Muscle layer of colon (tissue), 2 donors: ENCODE measurements around the gene CA12.

ENCODE experiments used
- H3K27ac ChIP-seq: one replicate; pipeline ENCODE4 v1.7.0; 2013; ENCODE audit warnings: low read depth, mild to moderate bottlenecking, low read length, moderate library complexity
- H3K27me3 ChIP-seq, 2 donors: one replicate each; pipeline ENCODE4 v1.7.0; 2013; ENCODE audit warnings: low read length in 2 of 2, mild to moderate bottlenecking in 2 of 2; ENCODE audit not compliant: insufficient read depth in 2 of 2, control insufficient read depth in 1 of 2
- H3K36me3 ChIP-seq: one replicate; pipeline ENCODE4 v1.7.0; 2013; ENCODE audit warnings: mild to moderate bottlenecking, low read length; ENCODE audit not compliant: insufficient read depth
- H3K4me1 ChIP-seq: one replicate; pipeline ENCODE4 v1.7.0; 2013; ENCODE audit warnings: mild to moderate bottlenecking, low read length; ENCODE audit not compliant: insufficient read depth
- H3K4me3 ChIP-seq, 2 donors: one replicate each; pipeline ENCODE4 v1.7.0; 2013; ENCODE audit warnings: low read length in 2 of 2, low read depth in 1 of 2, mild to moderate bottlenecking in 1 of 2, moderate library complexity in 1 of 2
- H3K9ac ChIP-seq: one replicate; pipeline ENCODE4 v1.7.0; 2013; ENCODE audit warnings: low read length
- H3K9me3 ChIP-seq: one replicate; pipeline ENCODE4 v1.7.0; 2013; ENCODE audit warnings: mild to moderate bottlenecking, low read length
- donor health status: abdominal sarcoma.
- donor health status: Adenocarcinoma of cecum.

The CA12 gene

GRCh38 chr15:63412551-63412950 is 30.9 kb upstream of the CA12 start:
- no peak overlapping the region for H3K27ac ChIP-seq
- H3K36me3 ChIP-seq: no peaks in the 10 kb centered on the region
- H3K4me1 ChIP-seq: no peaks in the 10 kb centered on the region
- no peak overlapping the region for H3K9ac ChIP-seq
- no peaks in the 10 kb centered on the region for H3K9me3 ChIP-seq
- no peaks in the 10 kb centered on the region for H3K27me3 ChIP-seq
- no peak overlapping the region for H3K4me3 ChIP-seq

- Histone ChIP-seq H3K9ac (no peak overlapping the region), H3K36me3 (no peaks in the 10 kb centered on the region), H3K4me1 (no peaks in the 10 kb centered on the region), H3K27me3 (no peaks in the 10 kb centered on the region), H3K4me3 (no peak overlapping the region), H3K27ac (no peak overlapping the region), H3K9me3 (no peaks in the 10 kb centered on the region)
These were observed 30.2 kb upstream of the CA12 start for GRCh38 chr15:63411866-63412265.

GRCh38 chr15:63409179-63409578 is 27.5 kb upstream of the CA12 start:
- Histone ChIP-seq H3K4me1 (no peaks in the 10 kb centered on the region), H3K9ac (no peak overlapping the region), H3K36me3 (no peaks in the 10 kb centered on the region), H3K27me3 (no peaks in the 10 kb centered on the region), H3K27ac (no peak overlapping the region), H3K4me3 (no peak overlapping the region), H3K9me3 (no peaks in the 10 kb centered on the region)

- Histone ChIP-seq H3K4me1 (no peaks in the 10 kb centered on the region), H3K27ac (no peak overlapping the region), H3K27me3 (no peaks in the 10 kb centered on the region), H3K4me3 (no peak overlapping the region), H3K36me3 (no peaks in the 10 kb centered on the region), H3K9ac (no peak overlapping the region), H3K9me3 (no peaks in the 10 kb centered on the region)
These were observed 26.9 kb upstream of the CA12 start for GRCh38 chr15:63408524-63408923.

GRCh38 chr15:63407612-63408011 is 26.0 kb upstream of the CA12 start:
- H3K27me3 ChIP-seq: no peaks in the 10 kb centered on the region
- no peaks in the 10 kb centered on the region for H3K4me1 ChIP-seq
- no peaks in the 10 kb centered on the region for H3K36me3 ChIP-seq
- no peak overlapping the region for H3K27ac ChIP-seq
- no peak overlapping the region for H3K9ac ChIP-seq
- no peaks in the 10 kb centered on the region for H3K9me3 ChIP-seq
- H3K4me3 ChIP-seq: no peak overlapping the region

- Histone ChIP-seq H3K9ac (no peak overlapping the region), H3K4me3 (no peak overlapping the region), H3K9me3 (no peaks in the 10 kb centered on the region), H3K27ac (no peak overlapping the region), H3K4me1 (no peaks in the 10 kb centered on the region), H3K27me3 (no peaks in the 10 kb centered on the region), H3K36me3 (no peaks in the 10 kb centered on the region)
These were observed 24.2 kb upstream of the CA12 start for GRCh38 chr15:63405683-63406390.

GRCh38 chr15:63405159-63405558 is 23.5 kb upstream of the CA12 start:
- Histone ChIP-seq H3K9me3 (no peaks in the 10 kb centered on the region), H3K36me3 (no peaks in the 10 kb centered on the region), H3K27ac (no peak overlapping the region), H3K4me3 (no peak overlapping the region), H3K4me1 (no peaks in the 10 kb centered on the region), H3K27me3 (no peaks in the 10 kb centered on the region), H3K9ac (no peak overlapping the region)

- H3K4me3 ChIP-seq: no peak overlapping the region
- no peaks in the 10 kb centered on the region for H3K27me3 ChIP-seq
- no peak overlapping the region for H3K27ac ChIP-seq
- no peaks in the 10 kb centered on the region for H3K36me3 ChIP-seq
- no peaks in the 10 kb centered on the region for H3K9me3 ChIP-seq
- no peaks in the 10 kb centered on the region for H3K4me1 ChIP-seq
- no peak overlapping the region for H3K9ac ChIP-seq
These were observed 21.8 kb upstream of the CA12 start for GRCh38 chr15:63403254-63403945.

GRCh38 chr15:63402498-63403253 is 21.0 kb upstream of the CA12 start:
- H3K4me1 ChIP-seq: no peaks in the 10 kb centered on the region
- H3K27ac ChIP-seq: no peak overlapping the region
- no peaks in the 10 kb centered on the region for H3K36me3 ChIP-seq
- no peaks in the 10 kb centered on the region for H3K27me3 ChIP-seq
- H3K9ac ChIP-seq: no peak overlapping the region
- H3K4me3 ChIP-seq: no peak overlapping the region
- no peaks in the 10 kb centered on the region for H3K9me3 ChIP-seq

- Histone ChIP-seq H3K9me3 (no peaks in the 10 kb centered on the region), H3K4me1 (no peaks in the 10 kb centered on the region), H3K4me3 (no peak overlapping the region), H3K36me3 (no peaks in the 10 kb centered on the region), H3K27ac (no peak overlapping the region), H3K27me3 (no peaks in the 10 kb centered on the region), H3K9ac (no peak overlapping the region)
These were observed 20.3 kb upstream of the CA12 start for GRCh38 chr15:63401714-63402497.

- Histone ChIP-seq H3K27ac (no peak overlapping the region), H3K9ac (no peak overlapping the region), H3K36me3 (no peaks in the 10 kb centered on the region), H3K4me3 (no peak overlapping the region), H3K27me3 (no peaks in the 10 kb centered on the region), H3K4me1 (no peaks in the 10 kb centered on the region), H3K9me3 (no peaks in the 10 kb centered on the region)
These were observed 19.4 kb upstream of the CA12 start for GRCh38 chr15:63401078-63401477.
